Measurements from ENCODE around the gene SHANK1.

Gene SHANK1

DNA sequence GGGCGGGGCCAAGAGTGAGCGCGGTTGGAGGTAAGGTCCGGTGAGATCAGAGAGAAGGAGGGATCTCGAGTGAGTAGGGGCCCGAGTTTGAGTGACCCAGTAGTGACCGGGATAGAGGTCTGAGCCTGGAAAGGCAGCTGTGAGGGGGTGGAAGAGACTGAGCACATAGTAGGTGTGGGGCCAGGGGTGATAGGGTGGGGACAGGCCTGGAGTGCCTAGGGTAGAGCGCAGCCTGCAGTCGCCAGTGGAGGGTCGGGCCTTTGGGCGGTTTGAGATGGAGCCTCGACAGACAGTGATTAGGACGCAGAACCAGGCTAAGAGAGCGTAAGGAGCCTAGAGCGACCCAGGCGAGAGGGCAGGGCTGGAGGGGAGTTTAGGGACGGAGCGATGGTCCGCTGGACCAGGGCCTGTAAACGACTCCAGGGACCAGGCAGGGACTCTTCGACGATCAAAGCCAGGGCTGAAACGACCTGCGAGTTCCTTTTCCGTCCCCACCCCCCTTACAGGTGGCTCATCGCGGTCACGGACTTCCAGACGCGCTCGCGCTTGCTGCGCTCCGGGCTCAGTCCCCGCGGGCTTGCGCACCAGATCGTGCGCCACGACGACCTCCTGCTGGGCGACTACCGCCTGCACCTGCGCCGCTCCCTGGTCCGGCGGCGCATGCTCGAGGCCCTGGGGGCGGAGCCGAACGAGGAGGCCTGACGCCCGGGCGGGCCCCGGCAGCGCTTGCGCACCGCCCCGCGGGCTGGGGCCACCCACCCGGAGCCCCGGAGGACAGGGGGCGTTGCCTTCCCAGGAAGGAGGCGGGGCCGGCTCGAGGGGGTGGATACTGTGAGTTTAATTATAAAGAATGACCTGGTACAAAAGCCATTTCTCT lies 60.9 kb downstream of the SHANK1 start:
- peak; percentile 82 for DNase-seq

DNA sequence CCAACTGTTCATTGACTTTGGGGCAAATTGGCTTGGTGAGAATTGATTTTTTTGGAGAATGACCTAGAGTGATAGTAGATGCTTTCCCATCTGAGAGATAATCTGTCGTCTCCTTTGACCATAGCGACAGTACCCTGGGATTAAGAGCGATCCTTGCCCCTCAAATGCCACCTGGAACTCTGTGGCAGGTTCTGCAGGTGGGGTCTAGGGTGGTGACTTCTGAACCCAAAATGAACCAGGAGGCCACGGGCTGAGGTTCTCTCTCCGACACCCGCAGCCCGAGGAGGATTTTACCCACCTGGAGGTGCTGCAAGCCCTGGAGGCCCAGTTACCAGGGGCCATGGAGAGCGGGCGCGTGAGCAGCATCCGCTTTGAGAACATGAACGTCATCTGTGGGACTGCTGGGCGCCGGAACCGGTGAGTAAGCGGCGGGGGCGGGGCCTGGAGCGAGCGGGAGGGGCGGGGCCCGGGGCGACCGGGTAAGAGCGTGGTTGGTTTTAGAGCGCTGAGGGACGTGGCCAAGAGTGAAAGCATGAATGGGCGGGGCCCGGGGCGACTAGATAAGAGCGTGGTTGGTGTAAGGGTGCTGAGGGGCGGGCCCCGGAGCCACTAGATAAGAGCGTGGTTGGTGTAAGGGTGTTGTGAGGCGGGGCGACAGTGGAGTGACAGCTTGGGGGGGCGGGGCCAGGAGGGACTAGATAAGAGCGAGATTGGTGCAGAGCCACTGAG lies 61.7 kb downstream of the SHANK1 start:
- peak; percentile 94 for DNase-seq

DNA sequence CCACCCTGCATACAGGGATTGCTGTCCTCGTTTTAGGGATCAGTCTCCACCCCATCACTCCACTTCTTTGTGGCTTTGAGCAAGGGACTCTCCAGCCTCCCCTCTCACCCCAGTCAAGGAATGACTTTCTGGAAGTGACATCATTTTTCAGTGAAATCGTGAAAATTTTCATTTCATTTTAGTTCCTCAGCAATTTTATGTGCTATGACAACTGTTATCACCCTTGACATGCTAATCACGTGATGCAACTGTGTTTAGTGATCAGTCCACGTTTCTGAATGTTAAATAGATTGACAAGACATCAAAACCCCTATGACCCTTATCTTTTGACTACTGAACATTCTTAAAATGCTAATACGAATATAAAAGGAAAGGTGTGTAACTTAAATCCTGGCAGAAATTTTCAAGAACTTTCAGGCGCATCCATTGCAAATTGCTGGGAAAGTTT lies 62.4 kb downstream of the SHANK1 start:
- DNase-seq, result peak; percentile 18

DNA sequence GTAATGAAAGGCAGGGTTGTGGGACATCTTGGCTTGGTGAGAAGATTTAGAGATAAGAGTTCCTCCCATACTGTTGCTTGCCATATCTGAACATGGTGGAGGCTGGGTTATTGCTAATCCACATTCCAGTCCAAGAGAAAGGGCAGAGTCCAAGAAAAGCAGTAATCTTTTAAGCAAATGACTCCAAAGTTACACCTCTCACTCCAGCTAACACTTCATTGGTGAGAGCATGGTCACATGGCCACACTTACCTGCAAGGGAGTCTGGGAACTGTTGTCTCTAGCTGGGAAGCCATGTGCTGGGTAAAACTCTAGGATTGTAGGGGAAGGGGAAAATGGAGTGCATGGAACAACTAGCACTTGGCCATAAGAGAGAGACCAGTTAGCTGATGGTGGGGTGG lies 64.7 kb downstream of the SHANK1 start:
- DNase-seq, result no peak

DNA sequence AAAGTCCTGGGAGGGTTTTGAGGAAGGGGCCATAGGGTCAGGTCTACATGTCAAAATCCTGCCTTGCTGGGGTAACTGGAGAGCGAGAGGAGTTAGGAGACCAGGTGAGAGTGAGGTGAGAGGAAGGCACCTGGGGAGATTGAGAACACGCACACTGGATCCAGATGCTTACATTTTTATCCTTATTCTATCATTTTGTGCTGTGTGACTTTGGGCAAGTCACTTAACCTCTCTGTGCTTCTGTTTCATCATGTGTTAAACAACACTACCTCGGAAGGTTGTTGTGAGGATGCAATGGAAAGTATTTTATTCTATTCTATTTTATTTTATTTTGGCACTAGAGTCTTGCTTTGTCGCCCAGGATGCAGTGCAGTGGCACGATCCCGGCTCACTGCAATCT lies 66.9 kb downstream of the SHANK1 start:
- DNase-seq, result no peak

DNA sequence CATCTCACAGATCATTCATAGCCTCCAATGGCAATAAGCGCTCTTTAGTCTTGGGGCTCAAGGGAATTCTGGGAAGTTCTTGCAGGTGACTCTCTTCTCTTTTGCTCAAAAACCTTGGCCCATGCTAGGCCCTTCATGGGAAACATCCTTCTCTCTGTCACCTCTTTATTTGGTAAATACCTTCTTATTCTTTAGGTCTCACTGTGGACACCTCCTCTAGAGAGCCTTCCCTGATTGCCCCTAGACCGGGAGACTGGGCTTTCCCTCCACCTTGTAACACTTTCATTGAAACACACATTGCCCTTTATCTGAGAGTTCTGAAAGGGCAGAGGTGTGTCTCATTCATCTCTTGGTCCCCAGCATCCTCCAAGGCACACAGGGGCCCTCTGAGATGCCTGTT lies 68.4 kb downstream of the SHANK1 start:
- DNase-seq, result no peak

DNA sequence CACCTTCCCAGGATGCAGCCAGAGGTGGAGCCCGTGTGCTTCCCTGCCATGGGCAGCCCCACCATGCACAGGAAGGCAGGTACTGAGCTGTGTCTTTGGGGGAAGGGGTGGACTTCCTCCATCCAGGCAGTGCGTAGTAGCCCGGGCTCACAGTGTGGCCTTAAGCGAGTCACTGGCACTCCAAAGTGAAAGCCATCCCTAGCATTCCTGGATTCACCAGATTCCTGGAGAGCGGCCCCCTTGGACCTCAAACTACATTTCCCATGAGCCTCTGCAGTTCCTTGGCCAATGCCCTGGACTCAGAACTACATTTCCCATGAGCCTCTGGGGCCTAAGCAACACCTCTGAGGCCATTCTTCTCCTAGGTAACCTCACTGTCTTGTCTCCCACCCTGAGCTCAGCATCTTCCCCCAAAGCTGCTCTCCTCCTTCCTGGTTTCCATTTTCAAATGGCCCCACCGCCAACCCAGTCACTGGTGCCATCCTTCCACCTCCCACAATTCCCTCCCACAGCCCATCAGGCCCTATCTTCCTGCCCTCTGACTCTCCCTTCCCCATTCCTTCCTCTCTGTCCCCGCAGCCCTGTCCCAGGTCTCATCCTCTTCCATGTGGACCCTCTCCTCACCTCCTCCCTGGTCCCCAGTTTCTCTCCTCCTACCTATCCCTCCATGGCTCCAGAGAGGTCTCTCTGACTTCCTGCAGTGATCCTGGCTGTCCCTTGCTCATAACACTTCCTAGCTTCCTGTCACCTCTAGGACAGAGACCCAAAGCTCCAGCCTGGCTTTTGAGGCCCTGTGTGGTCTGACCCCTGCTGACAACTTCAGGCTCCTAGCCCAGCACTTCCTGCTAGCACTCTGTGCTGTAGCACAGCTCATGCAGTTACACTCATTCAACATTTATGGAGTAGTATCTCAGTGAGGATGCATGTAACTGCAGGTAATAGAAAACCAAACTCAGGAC lies 69.9 kb downstream of the SHANK1 start, which contains the start of gene C19orf81:
Gene C19orf81, plus strand, starts transcription at position 13 of the 959 bp plus-strand sequence. Its CDS starts 0 bp downstream, at position 13.
- DNase-seq, result peak; percentile 32

DNA sequence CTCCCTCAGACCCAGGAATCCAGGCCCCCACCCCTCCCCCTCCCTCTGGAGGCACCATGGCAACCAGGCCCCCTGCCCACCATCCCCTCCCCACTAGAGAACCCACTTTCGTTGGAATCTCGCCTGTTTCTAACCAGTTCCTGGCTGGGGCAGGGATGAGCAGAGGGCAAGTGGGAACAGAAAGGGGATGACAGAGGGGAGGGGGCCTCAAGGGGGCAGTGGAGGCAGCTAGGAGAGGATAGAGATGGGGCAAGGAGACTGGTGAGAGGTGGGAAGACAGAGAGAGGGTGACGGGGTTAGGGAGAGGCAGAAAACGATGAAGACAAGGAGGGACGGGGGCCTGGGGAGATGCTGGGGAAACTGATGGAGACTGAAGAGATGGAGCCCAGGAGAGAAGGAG lies 70.9 kb downstream of the SHANK1 start:
- DNase-seq, result no peak

DNA sequence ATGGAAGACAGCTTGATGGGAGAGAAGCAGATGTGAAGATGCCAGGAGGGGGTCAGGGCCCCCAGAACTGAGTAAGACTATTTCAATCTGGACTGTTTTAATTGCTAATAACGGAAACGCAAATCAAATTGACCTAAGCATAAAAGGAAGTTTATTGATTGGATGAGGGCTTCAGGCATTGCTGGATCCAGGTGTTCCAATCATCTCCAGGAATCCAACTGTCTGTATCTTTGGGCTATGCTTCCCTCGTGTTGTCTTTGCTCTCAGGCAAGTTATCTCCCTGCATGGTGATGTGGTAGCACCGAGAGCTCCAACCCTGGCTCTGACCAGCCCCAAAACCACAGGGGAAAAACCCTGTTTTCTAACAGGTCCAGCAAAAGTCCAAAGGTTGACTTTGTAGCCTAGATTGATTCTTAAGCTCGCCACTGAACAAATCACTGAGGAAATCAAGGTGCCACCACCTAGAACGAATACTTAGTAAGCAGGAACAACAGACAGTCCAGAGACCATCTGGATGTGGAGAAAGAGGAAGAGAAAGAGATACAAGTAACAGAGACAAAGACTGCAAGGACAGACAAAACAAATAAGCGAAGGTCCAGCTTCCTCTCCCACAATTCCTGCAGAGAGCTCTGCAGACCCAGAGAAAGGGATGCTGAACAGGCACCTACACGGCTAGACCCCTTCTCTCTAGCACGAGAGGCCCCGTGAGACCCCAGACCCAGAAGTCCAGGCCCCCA lies 71.6 kb downstream of the SHANK1 start:
- DNase-seq, result no peak

DNA sequence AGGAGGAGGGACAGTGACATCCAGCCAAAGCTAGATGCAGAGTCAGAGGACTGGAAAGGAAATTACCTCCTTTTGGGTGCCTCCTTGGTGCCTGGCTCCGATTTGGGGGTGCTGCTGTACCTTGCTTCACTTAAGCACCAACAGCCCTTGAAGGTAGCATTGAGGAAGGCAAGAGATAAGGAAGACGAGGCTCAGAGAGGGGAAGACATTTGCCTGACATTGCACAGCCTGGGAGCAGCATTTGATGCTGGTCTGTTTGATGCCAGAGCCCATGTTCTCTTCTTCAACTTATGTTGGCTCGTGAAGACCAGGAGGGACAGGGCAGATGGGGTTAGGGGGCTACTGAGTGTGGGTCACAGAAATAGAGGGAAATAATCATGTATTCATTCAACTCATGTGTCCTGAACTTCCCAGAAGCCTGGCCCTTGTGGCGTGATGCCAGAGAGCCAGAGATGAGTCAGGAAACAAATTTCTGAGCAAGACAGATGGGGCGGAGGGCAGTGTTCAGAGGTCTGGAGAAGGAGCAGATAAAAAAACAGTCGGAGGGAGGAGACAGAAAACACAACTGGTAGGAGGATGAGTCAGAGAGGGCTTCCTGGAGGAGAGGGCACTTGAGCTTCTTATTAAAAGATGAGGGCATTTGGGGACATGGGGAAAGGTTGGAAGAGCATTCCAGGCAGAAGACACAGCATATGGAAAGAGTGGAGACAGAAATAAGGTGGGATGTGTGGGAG lies 73.4 kb downstream of the SHANK1 start:
- no peak for DNase-seq

DNA sequence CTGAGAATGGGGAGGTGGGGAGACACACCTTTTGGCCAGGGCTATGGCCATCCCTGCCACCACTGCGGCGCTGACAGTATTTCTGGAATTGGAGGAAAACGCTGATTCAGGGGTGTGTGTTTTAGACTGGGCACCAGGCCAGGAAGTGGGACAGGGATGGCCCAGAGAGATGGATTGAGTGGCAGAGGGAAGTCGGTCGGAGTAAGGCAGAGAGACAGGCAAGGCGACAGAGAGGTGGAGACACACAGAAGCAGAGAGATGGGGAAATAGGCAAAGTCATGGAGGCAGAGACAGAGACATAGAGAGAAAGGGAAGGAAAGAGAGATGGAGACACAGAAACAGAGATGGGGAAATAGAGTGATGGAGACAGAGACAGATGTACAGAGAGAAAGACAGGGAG lies 74.5 kb downstream of the SHANK1 start:
- no peak for DNase-seq

DNA sequence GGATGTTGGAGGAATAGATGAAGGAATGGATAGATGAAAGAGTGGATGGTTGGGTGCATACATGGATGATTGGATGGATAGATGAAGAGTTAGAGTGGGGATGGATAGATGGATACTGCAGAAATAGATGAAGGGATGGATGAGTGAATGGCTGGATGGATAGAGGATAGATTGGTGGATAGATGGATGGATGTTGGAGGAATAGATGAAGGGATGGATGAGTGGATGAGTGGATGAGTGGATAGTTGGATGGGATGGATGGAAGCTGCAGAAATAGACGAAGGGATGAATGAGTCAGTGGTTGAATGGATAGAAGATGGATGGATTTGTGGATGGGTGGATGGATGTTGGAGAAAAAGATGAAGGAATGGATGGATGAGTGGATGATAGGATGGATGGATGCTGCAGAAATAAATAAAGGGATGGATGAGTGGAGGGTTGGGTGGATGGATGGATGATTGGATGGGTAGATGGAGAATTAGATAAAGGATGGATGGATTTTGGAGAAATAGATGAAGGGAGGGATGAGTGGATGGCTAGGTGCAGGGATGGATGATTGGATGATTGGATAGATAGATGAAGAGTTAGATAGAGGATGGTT lies 75.2 kb downstream of the SHANK1 start:
- no peak for DNase-seq

DNA sequence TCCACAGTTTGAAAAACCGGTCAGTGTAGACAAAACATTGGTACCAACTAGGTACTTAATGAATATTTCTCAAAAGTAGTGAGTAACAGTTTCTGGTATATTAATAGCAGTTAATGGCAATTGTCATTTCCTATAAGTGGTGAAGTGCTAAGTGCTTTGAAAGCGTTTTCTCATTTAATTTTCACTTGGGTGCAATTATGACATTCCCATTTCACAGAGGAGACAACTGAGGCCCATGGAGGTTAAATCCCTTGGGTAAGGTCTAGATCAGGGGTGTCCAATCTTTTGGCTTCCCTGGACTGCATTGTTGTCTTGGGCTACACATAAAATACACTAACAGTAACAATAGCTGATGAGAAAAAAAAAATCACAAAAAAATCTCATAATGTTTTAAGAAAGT lies 79.2 kb downstream of the SHANK1 start:
- no peak for DNase-seq

DNA sequence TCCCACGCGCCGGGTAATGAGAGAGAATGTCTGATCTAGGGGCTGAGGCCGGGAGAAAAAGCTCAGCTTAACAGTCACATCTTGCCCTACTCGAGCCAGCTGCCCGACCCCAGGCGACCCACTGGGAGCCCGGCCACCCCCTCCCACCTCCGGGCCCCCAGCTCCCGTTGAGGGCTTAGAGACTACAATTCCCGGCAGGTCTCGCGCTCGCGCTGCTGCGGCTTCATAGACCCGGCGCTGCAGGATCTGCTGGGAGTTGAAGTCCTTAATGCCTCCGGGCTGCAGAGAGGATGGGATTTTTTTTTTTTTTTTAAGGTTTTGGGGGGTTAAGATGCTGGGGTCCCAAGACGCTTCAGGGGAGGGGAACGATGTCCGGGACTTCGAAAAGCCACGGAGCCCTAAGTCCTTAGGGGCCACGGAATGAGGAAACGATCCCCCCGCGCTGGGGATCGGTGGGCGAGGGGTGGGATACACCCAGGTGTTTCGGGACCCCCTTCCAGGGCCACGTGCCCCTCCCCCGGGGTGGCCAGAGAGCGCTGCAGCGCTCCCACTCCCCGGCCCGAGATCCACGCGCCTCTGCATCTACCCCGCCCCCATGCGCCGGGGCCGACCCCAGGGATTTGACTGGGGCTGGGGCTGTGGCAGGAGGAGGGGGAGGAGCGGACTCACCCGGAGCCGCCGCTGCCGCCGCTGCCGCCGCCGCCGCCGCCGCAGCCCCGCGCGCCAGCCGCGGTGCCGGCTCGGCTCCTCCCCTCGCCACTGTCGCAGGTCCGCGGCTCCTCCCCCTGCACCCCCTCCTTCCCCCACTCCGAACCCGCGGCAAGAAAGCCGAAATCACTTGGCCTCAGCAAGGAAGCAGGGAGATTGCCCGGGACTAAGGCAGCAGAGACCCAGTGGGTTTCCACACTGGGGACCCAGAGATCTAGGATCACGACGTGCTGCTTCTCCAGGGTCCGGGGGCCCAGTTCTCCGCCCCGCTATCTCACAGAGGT lies 80.2 kb downstream of the SHANK1 start, which contains the start of gene SYT3:
Gene SYT3, minus strand, starts transcription at position 761 of the 992 bp plus-strand sequence. CDS start 2,470 bp downstream, outside the sequence.
- peak; percentile 25 for DNase-seq

DNA sequence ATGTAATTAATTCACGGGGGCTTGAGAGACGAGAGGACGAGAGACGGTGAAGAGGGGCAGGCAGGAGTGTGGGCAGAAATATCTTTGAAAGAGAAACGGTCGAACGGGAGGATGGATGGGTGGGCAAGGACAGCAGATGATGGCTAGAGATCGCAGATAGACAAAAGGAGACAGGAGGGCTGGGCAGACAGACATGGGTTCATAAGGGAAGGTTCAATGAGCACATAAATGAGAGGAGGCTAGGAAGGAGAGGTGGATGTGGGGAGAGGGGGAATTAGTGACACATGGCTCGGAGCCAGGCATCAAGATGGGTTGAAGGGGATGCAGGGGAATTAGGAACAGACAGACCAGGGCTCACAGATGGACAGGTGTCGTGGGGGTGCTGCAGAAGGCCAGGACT lies 81.0 kb downstream of the SHANK1 start:
- DNase-seq, result no peak

DNA sequence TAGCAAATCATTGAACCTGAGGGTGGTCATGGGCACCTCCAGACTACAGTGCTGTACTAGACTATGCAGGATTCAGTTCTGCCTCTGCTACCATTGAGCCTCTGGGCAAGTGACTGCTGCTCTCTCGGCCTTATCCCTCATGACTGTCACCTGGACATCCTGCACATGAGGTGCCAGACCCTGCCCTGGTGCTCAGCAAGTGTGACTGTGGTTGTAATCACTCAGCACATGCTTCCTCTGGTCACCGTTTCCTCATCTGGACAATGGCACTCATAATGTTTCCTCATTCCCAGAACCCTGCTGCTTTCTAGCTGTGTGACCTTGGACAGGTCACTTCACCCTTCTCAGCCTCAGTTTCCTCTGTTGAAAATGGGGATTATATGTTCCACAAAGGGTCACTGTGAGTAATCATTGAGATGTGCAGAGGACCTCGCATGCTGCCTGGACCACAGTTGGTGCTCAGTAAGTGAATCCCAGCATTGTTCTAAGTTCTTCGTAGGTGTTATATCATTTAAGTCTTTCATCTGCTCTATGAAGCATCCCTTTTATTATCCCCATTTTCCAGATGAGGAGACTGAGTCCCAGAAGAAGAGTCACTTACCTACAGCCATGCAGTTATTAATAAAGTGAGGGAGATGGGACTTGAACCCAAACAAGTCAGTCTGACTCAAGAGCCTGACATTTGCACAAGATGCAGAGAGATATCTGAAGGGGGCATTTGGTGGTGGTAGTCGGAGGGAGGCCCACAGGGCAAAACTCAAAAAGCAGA lies 83.1 kb downstream of the SHANK1 start:
- no peak for DNase-seq

DNA sequence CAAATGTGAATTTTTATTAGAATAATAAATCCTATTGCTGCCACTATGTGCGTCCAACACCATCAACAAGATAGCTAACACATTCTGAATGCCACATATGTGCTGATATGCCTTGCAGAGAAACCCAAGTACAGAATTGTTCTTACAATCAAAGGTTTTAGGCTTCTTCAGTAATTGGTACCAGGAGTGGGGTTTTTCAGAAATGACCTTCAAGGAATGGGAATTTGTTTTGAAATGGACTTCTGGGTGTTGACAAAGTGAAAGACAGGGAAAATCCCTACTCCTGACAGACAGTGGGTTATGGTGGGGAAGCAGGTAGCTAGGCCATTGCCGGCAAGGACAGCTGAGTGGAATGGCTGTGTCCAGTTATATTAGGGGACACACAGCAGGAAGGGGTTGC lies 85.6 kb downstream of the SHANK1 start:
- DNase-seq, result no peak

DNA sequence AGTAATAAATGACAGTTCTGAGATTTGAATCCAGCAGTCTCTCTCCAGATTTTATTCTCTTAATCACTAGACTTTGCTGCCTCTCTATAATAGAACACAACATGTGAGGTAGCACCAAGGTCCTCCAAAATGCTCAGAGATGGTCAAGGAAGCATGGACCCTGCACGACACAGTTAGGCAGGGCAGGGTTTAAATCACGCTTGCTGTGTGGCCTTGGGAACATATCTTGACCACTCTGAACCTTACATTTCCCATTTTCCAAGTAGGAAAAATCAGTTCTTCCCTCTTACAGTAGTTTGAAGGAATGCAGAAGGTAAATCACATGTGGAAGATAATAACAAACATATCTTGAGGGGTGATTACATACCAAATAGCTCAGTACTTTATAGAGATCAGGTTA lies 86.2 kb downstream of the SHANK1 start:
- no peak for DNase-seq

Measured in activated CD4-positive, alpha-beta T cell treated with anti-CD3 and anti-CD28 coated beads, Interleukin-10, Interleukin-2, amounts not matched to agents 100 ng/mL and 50 ng/mL, durations not matched to agents 16 hours and 8 hours (primary cell).